Coronary artery (tissue), 2 donors: ENCODE data around the gene BMP15.

Experiments used
- DNase-seq: peaks from one replicate; pipeline ENCODE4 v3.0.0-alpha.2; 2017; ENCODE audit warnings: low spot score
- H3K27ac ChIP-seq, 2 donors: fragments of 200-600 bp; sonication (generic); one replicate each; pipeline ENCODE4 v1.5.1; 2016 to 2019
- H3K4me3 ChIP-seq: fragments of 200-600 bp; sonication (generic); 2 replicates; pipeline ENCODE4 v1.5.1; 2016; ENCODE audit warnings: mild to moderate bottlenecking, moderate library complexity
- TF ChIP-seq, protein P1 (sequence below): fragments of 200-600 bp; sonication (generic); IDR thresholded peaks from one replicate; pipeline ENCODE4 v1.5.1; 2019; ENCODE audit warnings: antibody characterized with exemption

The BMP15 gene

GRCh38 chrX:50963842-50964241, 53.3 kb downstream of the BMP15 start:
- Histone ChIP-seq H3K4me3 (no peak overlapping the region), H3K27ac (no peak overlapping the region)
- TF ChIP-seq, protein P1, sequence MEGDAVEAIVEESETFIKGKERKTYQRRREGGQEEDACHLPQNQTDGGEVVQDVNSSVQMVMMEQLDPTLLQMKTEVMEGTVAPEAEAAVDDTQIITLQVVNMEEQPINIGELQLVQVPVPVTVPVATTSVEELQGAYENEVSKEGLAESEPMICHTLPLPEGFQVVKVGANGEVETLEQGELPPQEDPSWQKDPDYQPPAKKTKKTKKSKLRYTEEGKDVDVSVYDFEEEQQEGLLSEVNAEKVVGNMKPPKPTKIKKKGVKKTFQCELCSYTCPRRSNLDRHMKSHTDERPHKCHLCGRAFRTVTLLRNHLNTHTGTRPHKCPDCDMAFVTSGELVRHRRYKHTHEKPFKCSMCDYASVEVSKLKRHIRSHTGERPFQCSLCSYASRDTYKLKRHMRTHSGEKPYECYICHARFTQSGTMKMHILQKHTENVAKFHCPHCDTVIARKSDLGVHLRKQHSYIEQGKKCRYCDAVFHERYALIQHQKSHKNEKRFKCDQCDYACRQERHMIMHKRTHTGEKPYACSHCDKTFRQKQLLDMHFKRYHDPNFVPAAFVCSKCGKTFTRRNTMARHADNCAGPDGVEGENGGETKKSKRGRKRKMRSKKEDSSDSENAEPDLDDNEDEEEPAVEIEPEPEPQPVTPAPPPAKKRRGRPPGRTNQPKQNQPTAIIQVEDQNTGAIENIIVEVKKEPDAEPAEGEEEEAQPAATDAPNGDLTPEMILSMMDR = no peak
- DNase-seq = no peak
